Measurements from ENCODE around the gene GRIA3.

The GRIA3 gene

GRCh38 chrX:123184219-123184865, at the start of gene GRIA3:
Gene GRIA3, plus strand, starts transcription at chrX:123184278. Its CDS starts 258 bp downstream, at chrX:123184536.
- no peak for DNase-seq

- DNase-seq = no peak
Observed at GRCh38 chrX:123138473-123138872, 45.6 kb upstream of the GRIA3 start.

- no peak for DNase-seq
Observed at GRCh38 chrX:123140454-123140853, 43.6 kb upstream of the GRIA3 start.

GRCh38 chrX:123140904-123141303, 43.2 kb upstream of the GRIA3 start:
- no peak for DNase-seq

GRCh38 chrX:123153846-123154335, 30.2 kb upstream of the GRIA3 start:
- DNase-seq = no peak

GRCh38 chrX:123155327-123155726, 28.8 kb upstream of the GRIA3 start:
- DNase-seq = no peak

GRCh38 chrX:123157586-123157985, 26.5 kb upstream of the GRIA3 start:
- no peak for DNase-seq

GRCh38 chrX:123159403-123159802, 24.7 kb upstream of the GRIA3 start:
- no peak for DNase-seq

- no peak for DNase-seq
Observed at GRCh38 chrX:123167621-123168020, 16.5 kb upstream of the GRIA3 start.

GRCh38 chrX:123169247-123169901, 14.7 kb upstream of the GRIA3 start:
- no peak for DNase-seq

GRCh38 chrX:123170546-123170945, 13.5 kb upstream of the GRIA3 start:
- DNase-seq = no peak

- DNase-seq = no peak
Observed at GRCh38 chrX:123171781-123172180, 12.3 kb upstream of the GRIA3 start.

- DNase-seq = no peak
Observed at GRCh38 chrX:123172869-123173268, 11.2 kb upstream of the GRIA3 start.

GRCh38 chrX:123173833-123174232, 10.2 kb upstream of the GRIA3 start:
- DNase-seq = no peak

GRCh38 chrX:123175366-123176122, 8.5 kb upstream of the GRIA3 start:
- no peak for DNase-seq

- no peak for DNase-seq
Observed at GRCh38 chrX:123181233-123181914, 2.7 kb upstream of the GRIA3 start.

GRCh38 chrX:123184866-123185276, 793 bp downstream of the GRIA3 start:
- DNase-seq = no peak

GRCh38 chrX:123185721-123186120, 1.6 kb downstream of the GRIA3 start:
- DNase-seq = no peak

- DNase-seq = no peak
Observed at GRCh38 chrX:123186801-123187200, 2.7 kb downstream of the GRIA3 start.

GRCh38 chrX:123188081-123188480, 4.0 kb downstream of the GRIA3 start:
- no peak for DNase-seq

- DNase-seq = no peak
Observed at GRCh38 chrX:123189338-123189737, 5.3 kb downstream of the GRIA3 start.

GRCh38 chrX:123190096-123190495, 6.0 kb downstream of the GRIA3 start:
- no peak for DNase-seq

- no peak for DNase-seq
Observed at GRCh38 chrX:123193101-123193500, 9.0 kb downstream of the GRIA3 start.

Measured in NCI-H2227 treated with DMSO at 0.1 percent for 48 hours (cell line).